K562 (cell line): ENCODE data around the gene SAMD9. TPM values are rescaled to one million over a fixed set of nuclear protein-coding genes. Genes with fewer than 3 reads are reported as not detected.

ENCODE experiments used
- BRF2 ChIP-seq: IDR thresholded peaks from 3 replicates; pipeline ENCODE4 v1.6.1; 2011; ENCODE audit warnings: borderline replicate concordance, mild to moderate bottlenecking; ENCODE audit not compliant: insufficient read length, insufficient read depth
- DLX4 ChIP-seq: fragments of 250-450 bp; sonication (Bioruptor Pico); IDR thresholded peaks from 2 replicates; pipeline ENCODE4 v1.6.1; 2021; ENCODE audit warnings: mild to moderate bottlenecking
- ETV5 ChIP-seq: sonication (generic); formaldehyde crosslinking; IDR thresholded peaks from 2 replicates; pipeline ENCODE4 v1.4.0; 2020; ENCODE audit warnings: low read depth, mild to moderate bottlenecking, missing genetic modification reagents
- FOXK2 ChIP-seq, 2 experiments: fragments of 450-650 bp; IDR thresholded peaks in 1 of 2; conservative IDR thresholded peaks in 1 of 2; 2 replicates each; pipeline ENCODE4 v1.6.1; 2016; ENCODE audit warnings: low read depth in 2 of 2, mild to moderate bottlenecking in 1 of 2
- MAFK ChIP-seq: IDR thresholded peaks from 2 replicates; pipeline ENCODE4 v1.6.1; 2011; ENCODE audit warnings: low read length, improper control_type of control experiment
- MTF1 ChIP-seq: fragments of 250-450 bp; sonication (Bioruptor Pico); IDR thresholded peaks from 2 replicates; pipeline ENCODE4 v1.9.0; 2021; ENCODE audit warnings: moderate library complexity, mild to moderate bottlenecking, inconsistent platforms, borderline replicate concordance
- PKNOX1 ChIP-seq: fragments of 450-650 bp; IDR thresholded peaks from 2 replicates; pipeline ENCODE4 v1.6.1; 2016
- PRDM10 ChIP-seq: fragments of 450-650 bp; IDR thresholded peaks from 2 replicates; pipeline ENCODE4 v1.6.1; 2018; ENCODE audit not compliant: partially characterized antibody
- RBM17 ChIP-seq: fragments of 200-400 bp; formaldehyde crosslinking; IDR thresholded peaks from 2 replicates; pipeline ENCODE4 v1.6.1; 2017; ENCODE audit warnings: low read depth, mild to moderate bottlenecking, low read length, borderline replicate concordance
- RFX1 ChIP-seq: fragments of 450-650 bp; IDR thresholded peaks from 2 replicates; pipeline ENCODE4 v1.6.1; 2016; ENCODE audit warnings: mild to moderate bottlenecking, moderate library complexity
- SPI1 ChIP-seq: IDR thresholded peaks from 2 replicates; pipeline ENCODE4 v1.6.1; 2011; ENCODE audit warnings: low read depth, low read length, control low read depth, borderline replicate concordance
- ZBTB9 ChIP-seq: fragments of 450-650 bp; formaldehyde crosslinking; IDR thresholded peaks from 2 replicates; pipeline ENCODE4 v1.4.0; 2020; ENCODE audit warnings: mild to moderate bottlenecking, moderate library complexity
- ZNF232 ChIP-seq: sonication (generic); formaldehyde crosslinking; IDR thresholded peaks from 2 replicates; pipeline ENCODE4 v1.8.0; 2022; ENCODE audit warnings: mild to moderate bottlenecking, missing genetic modification reagents
- polyA plus RNA-seq, 8 experiments: library from polyadenylated mRNA; depleted of rRNA in 4 of 8; stranded (reverse) in 5 of 8; unstranded in 3 of 8; fragments of >200 nt; fragmentation: Nextera tagmentation in 2 of 8; fragmentation: Illumina TruSeq in 1 of 8; extraction: Ambion mirVana in 2 of 8; extraction: Trizol in 1 of 8; gene quantifications; 2 replicates each; pipeline versions ENCODE4 v1.2.1 to v1.2.3, GENCODE V29; 2011 to 2014; ENCODE audit warnings: inconsistent platforms in 1 of 8, missing spikeins in 1 of 8
- total RNA-seq, 7 experiments: library from RNA; depleted of rRNA in 6 of 7; stranded (reverse); fragments of >200 nt in 6 of 7; fragmentation: Illumina TruSeq in 2 of 7; extraction: Trizol in 2 of 7; gene quantifications; 2 replicates each; pipeline versions ENCODE4 v1.2.1 to v1.2.3, GENCODE V29; 2011 to 2021; ENCODE audit warnings: low replicate concordance in 1 of 7

Gene SAMD9
- total and polyA plus RNA-seq, 9 of the 15 experiments (the other 6 are each of a cell fraction or from before 2014, with no cell fraction given), result 1.0 to 4.0 (median 1.9) TPM

GRCh38 chr7:93146472-93147141, 28.8 kb upstream of the SAMD9 start (continued):
- TF ChIP-seq PRDM10 (peak; percentile 93), PKNOX1 (peak; percentile 37; the same call in 1 of the 2 replicates), MTF1 (CRISPR knock-in tag) (no peak), BRF2 (no peak), ZNF232 (no peak), ZBTB9 (no peak), DLX4 (CRISPR knock-in tag) (no peak), SPI1 (peak; percentile 89), FOXK2 (conservative IDR thresholded peaks at IDR 0.05 in 1 of 2, IDR thresholded peaks at IDR 0.05 in 1 of 2; ENCODE audit: low read depth in 2 of 2) (peak in 1 of 2 experiments; percentile 29; a peak in 1 of 4 replicates), RFX1 (no peak), ETV5 (no peak), MAFK (peak; percentile 38; the same call in 1 of the 2 replicates), RBM17 (no peak)
